ENCODE measurements around the gene SLC6A7.

The SLC6A7 gene

GRCh38 chr5:150189728-150190502 is at the start of gene SLC6A7:
Gene SLC6A7 (plus strand): TSS chr5:150190062. CDS start chr5:150190328, 266 bp downstream.
- DNase-seq (ENCODE audit: low spot score), result no peak

- no peak for DNase-seq (ENCODE audit: low spot score)
Observed at GRCh38 chr5:150140830-150141229, 49.0 kb upstream of the SLC6A7 start.

- no peak for DNase-seq (ENCODE audit: low spot score)
Observed at GRCh38 chr5:150141544-150142184, 48.2 kb upstream of the SLC6A7 start.

- DNase-seq (ENCODE audit: low spot score), result no peak
Observed at GRCh38 chr5:150142185-150142958, 47.5 kb upstream of the SLC6A7 start.

- peak; percentile 55 for DNase-seq (ENCODE audit: low spot score)
Observed at GRCh38 chr5:150142959-150143349, 46.9 kb upstream of the SLC6A7 start.

- DNase-seq (ENCODE audit: low spot score), result peak; percentile 47
Observed at GRCh38 chr5:150143350-150144245, 46.3 kb upstream of the SLC6A7 start.

- no peak for DNase-seq (ENCODE audit: low spot score)
Observed at GRCh38 chr5:150144246-150144801, 45.5 kb upstream of the SLC6A7 start.

GRCh38 chr5:150144879-150145278 is 45.0 kb upstream of the SLC6A7 start:
- no peak for DNase-seq (ENCODE audit: low spot score)

GRCh38 chr5:150146235-150146634 is 43.6 kb upstream of the SLC6A7 start:
- no peak for DNase-seq (ENCODE audit: low spot score)

GRCh38 chr5:150146862-150147601 is 42.8 kb upstream of the SLC6A7 start:
- no peak for DNase-seq (ENCODE audit: low spot score)

- no peak for DNase-seq (ENCODE audit: low spot score)
Observed at GRCh38 chr5:150147670-150148069, 42.2 kb upstream of the SLC6A7 start.

GRCh38 chr5:150148117-150148927 is 41.5 kb upstream of the SLC6A7 start:
- DNase-seq (ENCODE audit: low spot score), result no peak

- DNase-seq (ENCODE audit: low spot score), result no peak
Observed at GRCh38 chr5:150149618-150150017, 40.2 kb upstream of the SLC6A7 start.

GRCh38 chr5:150152636-150153462 is 37.0 kb upstream of the SLC6A7 start:
- no peak for DNase-seq (ENCODE audit: low spot score)

- no peak for DNase-seq (ENCODE audit: low spot score)
Observed at GRCh38 chr5:150153483-150153882, 36.4 kb upstream of the SLC6A7 start.

- DNase-seq (ENCODE audit: low spot score), result no peak
Observed at GRCh38 chr5:150153957-150154617, 35.8 kb upstream of the SLC6A7 start.

GRCh38 chr5:150154618-150155128 is 35.2 kb upstream of the SLC6A7 start:
- no peak for DNase-seq (ENCODE audit: low spot score)

Measured in LoVo (cell line).